ENCODE results near the gene KLHDC9.
A peak's percentile ranks its signal among the peaks of the same experiment; 100 is the strongest.

Gene KLHDC9

DNA sequence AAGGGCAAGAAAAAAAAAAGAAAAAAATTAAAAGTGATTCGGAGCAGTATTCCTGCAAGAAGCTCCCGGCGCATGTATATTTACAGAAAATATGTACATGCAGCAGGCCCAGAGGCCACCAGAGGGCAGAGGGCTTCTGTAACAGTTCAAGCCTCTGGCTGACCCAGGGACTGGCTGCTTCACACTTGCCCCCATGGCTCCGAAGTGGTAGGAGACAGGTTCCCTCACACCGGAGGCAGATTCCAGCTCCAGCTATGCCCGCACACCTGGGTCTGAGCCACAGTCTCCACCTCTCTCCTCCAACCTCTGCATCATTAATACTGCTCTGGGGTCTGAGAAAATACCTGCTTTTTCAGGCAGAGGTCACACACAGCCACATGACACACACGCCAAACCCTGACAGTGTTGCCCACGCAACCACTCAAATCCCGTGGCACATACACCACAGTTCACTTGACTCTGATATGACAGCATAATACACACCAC is 26.2 kb upstream of the KLHDC9 start:
- no peak overlapping the region for H3K27ac ChIP-seq
- TF ChIP-seq, protein P1, sequence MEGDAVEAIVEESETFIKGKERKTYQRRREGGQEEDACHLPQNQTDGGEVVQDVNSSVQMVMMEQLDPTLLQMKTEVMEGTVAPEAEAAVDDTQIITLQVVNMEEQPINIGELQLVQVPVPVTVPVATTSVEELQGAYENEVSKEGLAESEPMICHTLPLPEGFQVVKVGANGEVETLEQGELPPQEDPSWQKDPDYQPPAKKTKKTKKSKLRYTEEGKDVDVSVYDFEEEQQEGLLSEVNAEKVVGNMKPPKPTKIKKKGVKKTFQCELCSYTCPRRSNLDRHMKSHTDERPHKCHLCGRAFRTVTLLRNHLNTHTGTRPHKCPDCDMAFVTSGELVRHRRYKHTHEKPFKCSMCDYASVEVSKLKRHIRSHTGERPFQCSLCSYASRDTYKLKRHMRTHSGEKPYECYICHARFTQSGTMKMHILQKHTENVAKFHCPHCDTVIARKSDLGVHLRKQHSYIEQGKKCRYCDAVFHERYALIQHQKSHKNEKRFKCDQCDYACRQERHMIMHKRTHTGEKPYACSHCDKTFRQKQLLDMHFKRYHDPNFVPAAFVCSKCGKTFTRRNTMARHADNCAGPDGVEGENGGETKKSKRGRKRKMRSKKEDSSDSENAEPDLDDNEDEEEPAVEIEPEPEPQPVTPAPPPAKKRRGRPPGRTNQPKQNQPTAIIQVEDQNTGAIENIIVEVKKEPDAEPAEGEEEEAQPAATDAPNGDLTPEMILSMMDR (conservative IDR thresholded peaks at IDR 0.05): peak; percentile 73

DNA sequence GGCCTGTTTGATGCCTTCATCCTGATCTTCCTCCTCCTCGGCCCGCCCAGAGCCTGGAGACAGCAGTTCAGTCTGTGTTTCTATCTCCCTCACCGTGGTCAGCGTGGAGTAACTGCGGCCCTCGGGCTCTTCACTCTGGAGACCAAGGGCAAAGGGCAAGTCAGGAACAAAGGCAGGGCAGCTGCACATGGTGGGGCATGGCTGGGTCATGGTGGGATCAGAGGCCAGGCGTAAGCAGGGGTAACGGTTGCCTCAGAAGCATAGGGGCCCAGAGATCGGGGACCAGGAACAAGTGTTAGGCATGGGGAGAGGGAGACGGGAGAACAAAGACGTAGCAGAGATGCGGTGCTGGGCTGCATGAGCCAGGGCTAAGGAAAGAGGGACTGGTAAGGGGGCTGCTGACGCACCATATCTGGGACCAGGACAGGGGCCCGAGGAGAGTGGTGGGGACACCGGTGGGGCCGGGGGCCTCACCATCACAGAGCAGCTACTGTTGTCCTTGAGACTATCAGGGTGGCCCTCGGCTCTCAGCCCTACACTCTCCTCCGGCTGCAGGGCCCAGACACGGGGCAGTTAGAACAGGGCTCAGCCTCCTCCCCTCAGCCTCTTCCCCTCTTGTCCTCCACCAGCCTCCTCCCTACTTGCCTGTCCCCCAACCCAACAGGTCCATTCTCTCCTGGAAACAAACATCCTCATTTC is 25.3 kb upstream of the KLHDC9 start:
- TF ChIP-seq, protein P1 (conservative IDR thresholded peaks at IDR 0.05): no peak
- no peak overlapping the region for H3K27ac ChIP-seq

DNA sequence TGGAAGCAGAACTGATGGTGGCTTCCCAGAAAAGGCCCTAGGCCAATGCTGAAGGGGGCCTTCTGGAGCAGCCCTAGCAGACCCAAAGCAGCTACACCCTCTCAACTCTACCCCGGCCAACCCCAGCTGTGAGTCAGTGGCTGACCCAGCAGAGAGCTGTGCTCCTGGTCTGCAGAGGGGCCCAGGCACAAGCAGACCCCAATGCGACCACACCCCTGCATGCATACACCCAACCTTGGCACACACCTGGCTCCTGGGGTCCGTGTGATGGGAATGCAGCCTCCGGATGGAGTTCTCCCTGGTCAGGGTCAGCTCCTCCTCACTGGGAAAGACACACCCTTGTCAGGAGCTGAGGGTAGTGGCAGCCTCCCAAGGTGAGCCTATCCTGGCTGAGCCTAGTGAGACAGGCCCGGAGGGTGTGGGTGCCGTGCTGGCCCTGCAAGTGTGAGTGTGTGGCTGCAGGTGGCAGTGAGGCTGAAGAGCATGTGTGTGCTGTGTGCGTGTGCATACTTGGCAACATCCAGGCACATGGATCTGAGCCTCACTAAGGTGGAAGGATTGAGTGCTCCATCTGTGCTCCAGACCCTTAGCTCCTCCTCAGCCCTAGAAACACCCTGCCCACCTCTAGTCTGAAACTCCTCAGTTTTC is 24.6 kb upstream of the KLHDC9 start:
- H3K27ac ChIP-seq: no peak overlapping the region
- TF ChIP-seq, protein P1 (conservative IDR thresholded peaks at IDR 0.05): no peak

DNA sequence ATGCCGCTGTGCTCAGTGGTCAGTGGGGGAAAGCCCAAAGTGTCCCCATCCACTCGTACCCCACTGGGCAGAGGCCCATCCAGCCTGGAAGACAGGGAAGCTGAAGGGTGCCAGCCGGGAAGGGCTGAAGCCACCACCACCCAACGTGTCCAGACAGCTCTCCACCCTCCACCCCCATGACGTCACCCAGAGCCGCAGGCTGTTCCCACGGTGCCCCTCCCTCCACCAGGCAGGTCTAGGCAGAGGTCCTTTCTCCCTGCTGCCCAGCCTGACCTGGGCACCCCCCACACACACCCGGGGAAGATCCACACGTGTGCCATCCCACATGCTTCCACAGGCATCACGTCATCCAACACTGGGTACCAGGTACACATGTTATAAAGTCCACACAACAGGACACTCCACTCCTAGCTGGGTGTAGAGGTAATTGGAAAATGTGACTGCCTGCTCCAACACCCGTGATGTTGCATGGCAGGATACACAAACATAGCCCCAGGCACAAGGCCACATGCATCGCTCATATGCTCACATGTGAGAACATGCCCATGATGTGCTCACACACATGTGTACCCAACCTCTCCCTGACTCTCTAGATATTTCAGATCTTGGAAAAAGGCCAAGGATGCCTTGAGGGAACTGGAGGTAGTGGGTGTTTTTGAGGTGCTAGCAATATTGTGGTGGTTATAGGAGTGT is 23.3 kb upstream of the KLHDC9 start:
- no peak overlapping the region for H3K27ac ChIP-seq
- TF ChIP-seq, protein P1 (conservative IDR thresholded peaks at IDR 0.05): no peak

DNA sequence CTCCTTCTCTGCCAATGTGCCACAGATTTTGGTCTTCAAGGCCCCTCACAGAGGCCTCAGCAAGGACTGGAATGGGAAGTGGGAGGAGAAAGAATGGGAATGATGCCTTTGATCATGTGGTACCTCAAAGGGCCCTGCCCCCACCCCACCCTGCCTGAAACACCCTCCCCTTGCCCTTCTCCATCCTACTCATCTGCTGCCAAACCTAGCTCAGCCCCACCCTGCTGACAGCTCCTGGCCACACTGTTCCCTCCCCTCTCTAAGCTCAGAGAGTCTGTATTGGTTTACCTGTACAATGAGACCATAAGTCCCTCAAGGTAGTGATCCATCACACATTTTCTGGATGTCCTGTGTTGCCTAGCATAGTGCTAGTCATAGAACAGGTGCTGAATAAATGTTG is 21.8 kb upstream of the KLHDC9 start:
- no peak overlapping the region for H3K27ac ChIP-seq
- TF ChIP-seq, protein P1 (conservative IDR thresholded peaks at IDR 0.05): no peak

DNA sequence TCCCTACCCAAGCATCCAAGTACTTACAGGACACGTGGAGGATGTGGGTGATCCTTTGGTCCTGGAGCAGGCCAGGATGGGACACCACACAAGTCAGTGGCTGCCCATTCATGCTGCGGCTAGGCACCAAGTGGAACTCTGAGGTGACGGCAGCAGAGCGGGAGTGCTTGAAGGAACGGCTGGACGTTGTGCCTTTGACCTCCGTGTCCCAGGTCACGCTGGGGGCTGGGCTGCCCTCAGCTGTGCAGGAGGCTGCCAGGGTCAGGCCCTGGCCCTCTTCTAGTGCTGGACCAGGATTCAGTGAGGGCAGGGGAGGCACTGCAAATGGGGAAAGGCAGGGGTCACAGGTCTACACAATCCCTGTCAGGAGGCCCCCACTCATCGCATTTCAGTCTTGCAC is 20.7 kb upstream of the KLHDC9 start:
- TF ChIP-seq, protein P1 (conservative IDR thresholded peaks at IDR 0.05): no peak

DNA sequence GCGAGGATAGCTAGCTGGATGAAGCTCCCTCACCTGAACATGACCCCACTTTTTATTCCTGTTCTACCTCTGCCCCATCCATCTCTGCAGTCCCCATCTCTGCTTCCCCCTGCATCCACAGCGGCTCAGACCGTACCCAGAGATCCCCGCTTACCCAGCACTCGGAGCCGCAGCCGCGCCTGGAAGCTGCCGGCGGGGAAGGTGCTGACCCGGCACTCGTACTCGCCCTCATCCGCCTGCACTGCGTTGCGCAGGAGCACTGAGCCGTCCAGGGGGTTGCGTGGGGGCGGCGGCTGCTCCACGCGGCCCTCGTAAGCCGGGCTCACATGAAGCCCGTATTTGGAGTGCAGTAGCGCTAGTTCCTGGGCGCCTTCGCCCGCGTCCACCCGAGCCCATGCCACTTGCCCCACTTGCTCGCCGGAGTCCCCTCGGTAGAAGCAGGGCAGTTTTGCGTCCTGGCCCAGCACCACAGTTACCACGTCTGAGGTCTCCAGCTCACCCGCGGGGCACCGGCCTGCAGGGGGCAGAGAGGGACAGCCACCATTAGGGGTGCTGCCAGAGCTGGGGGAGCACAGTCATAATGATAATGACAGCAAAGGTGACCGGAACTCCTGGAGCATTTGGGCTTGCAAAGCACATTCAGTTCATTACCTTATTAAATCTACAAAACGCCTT is 18.6 kb upstream of the KLHDC9 start:
- TF ChIP-seq, protein P1 (conservative IDR thresholded peaks at IDR 0.05): no peak
- no peak overlapping the region for H3K27ac ChIP-seq

More for the DNA sequence above, 20.7 kb upstream of the KLHDC9 start:
- H3K27ac ChIP-seq: no peak overlapping the region

Data from VCaP (cell line).